ENCODE results near the gene FRMD4B.

DNA sequence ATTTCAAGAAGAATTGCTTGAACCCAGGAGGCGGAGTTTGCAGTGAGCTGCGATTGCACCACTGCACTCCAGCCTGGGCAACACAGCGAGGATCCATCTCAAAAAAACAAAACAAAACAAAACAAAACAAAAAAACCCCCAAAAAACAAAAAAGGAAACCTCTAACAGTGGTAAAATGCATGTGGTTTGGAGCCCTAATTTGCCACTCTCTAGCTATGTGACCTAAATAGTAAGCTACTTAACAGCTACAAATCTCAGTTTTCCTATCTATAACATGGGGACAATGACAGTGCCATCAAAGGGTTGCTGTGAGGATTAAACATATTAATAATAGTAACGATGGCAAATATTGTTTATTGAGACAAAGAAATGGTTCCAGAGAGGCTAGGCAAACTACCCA, 144.1 kb downstream of the FRMD4B start:
- peak; percentile 61; the same call in 1 of the 2 replicates for TF ChIP-seq SMARCA5 (IDR thresholded peaks at IDR 0.05)
- TF ChIP-seq, protein P1, sequence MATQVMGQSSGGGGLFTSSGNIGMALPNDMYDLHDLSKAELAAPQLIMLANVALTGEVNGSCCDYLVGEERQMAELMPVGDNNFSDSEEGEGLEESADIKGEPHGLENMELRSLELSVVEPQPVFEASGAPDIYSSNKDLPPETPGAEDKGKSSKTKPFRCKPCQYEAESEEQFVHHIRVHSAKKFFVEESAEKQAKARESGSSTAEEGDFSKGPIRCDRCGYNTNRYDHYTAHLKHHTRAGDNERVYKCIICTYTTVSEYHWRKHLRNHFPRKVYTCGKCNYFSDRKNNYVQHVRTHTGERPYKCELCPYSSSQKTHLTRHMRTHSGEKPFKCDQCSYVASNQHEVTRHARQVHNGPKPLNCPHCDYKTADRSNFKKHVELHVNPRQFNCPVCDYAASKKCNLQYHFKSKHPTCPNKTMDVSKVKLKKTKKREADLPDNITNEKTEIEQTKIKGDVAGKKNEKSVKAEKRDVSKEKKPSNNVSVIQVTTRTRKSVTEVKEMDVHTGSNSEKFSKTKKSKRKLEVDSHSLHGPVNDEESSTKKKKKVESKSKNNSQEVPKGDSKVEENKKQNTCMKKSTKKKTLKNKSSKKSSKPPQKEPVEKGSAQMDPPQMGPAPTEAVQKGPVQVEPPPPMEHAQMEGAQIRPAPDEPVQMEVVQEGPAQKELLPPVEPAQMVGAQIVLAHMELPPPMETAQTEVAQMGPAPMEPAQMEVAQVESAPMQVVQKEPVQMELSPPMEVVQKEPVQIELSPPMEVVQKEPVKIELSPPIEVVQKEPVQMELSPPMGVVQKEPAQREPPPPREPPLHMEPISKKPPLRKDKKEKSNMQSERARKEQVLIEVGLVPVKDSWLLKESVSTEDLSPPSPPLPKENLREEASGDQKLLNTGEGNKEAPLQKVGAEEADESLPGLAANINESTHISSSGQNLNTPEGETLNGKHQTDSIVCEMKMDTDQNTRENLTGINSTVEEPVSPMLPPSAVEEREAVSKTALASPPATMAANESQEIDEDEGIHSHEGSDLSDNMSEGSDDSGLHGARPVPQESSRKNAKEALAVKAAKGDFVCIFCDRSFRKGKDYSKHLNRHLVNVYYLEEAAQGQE (IDR thresholded peaks at IDR 0.05; ENCODE audit: low read depth, low read length) = no peak
- TF ChIP-seq CBX5 (IDR thresholded peaks at IDR 0.05; ENCODE audit: low read depth) = no peak
- TF ChIP-seq, protein P2, sequence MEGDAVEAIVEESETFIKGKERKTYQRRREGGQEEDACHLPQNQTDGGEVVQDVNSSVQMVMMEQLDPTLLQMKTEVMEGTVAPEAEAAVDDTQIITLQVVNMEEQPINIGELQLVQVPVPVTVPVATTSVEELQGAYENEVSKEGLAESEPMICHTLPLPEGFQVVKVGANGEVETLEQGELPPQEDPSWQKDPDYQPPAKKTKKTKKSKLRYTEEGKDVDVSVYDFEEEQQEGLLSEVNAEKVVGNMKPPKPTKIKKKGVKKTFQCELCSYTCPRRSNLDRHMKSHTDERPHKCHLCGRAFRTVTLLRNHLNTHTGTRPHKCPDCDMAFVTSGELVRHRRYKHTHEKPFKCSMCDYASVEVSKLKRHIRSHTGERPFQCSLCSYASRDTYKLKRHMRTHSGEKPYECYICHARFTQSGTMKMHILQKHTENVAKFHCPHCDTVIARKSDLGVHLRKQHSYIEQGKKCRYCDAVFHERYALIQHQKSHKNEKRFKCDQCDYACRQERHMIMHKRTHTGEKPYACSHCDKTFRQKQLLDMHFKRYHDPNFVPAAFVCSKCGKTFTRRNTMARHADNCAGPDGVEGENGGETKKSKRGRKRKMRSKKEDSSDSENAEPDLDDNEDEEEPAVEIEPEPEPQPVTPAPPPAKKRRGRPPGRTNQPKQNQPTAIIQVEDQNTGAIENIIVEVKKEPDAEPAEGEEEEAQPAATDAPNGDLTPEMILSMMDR (IDR thresholded peaks at IDR 0.05 in 2 of 3, conservative IDR thresholded peaks at IDR 0.05 in 1 of 3; ENCODE audit: control insufficient read depth in 2 of 3, extremely low read depth in 1 of 3, insufficient read depth in 1 of 3, low read depth in 3 of 3, low read length in 3 of 3) = no peak
- no peak for TF ChIP-seq IKZF1 (conservative IDR thresholded peaks at IDR 0.05)
- no peak for TF ChIP-seq MEF2A (IDR thresholded peaks at IDR 0.05; ENCODE audit: insufficient read depth, low read depth, low read length)
- no peak for TF ChIP-seq POLR2A (IDR thresholded peaks at IDR 0.05; ENCODE audit: low read depth, low read length)
- no peak for TF ChIP-seq PAX5 (IDR thresholded peaks at IDR 0.05; ENCODE audit: borderline replicate concordance, low read depth, low read length)
